H1 (cell line): ENCODE data around the gene ACTN4. TPM values are rescaled to one million over a fixed set of nuclear protein-coding genes. Genes with fewer than 3 reads are reported as not detected.

Experiments used
- CTCF ChIA-PET: fragments of 300-600 bp; sonication (Branson Sonifier 250); formaldehyde crosslinking; loops from one replicate; lab custom pipeline; 2021; ENCODE audit not compliant: partially characterized antibody; lab: Charles Lee
- POLR2A ChIA-PET: fragments of 300-600 bp; sonication (Branson Sonifier 250); formaldehyde crosslinking; loops from one replicate; lab custom pipeline; 2021; ENCODE audit warnings: inconsistent platforms; ENCODE audit not compliant: partially characterized antibody; lab: Charles Lee
- DNase-seq, 2 experiments: peaks; one replicate each; pipeline versions ENCODE4 v3.0.0 to v3.0.0-alpha.2; 2010 to 2022; ENCODE audit warnings: low spot score in 2 of 2, low read depth in 1 of 2, mixed read lengths in 1 of 2
- FAIRE-seq: peaks from 2 replicates; lab custom pipeline; 2011; peaks lifted over from hg19 to GRCh38; lab: Jason Lieb, UNC
- H2AFZ ChIP-seq: 2 replicates; pipeline ENCODE4 v1.8.1; 2012; ENCODE audit warnings: low read length, inconsistent platforms
- H2AK5ac ChIP-seq: 2 replicates; pipeline ENCODE4 v1.6.1; 2013; ENCODE audit warnings: low read depth, low read length
- H2BK120ac ChIP-seq: replicated peaks from 2 replicates; pipeline ENCODE3; 2013; ENCODE audit warnings: low read depth, low read length, inconsistent platforms
- H2BK12ac ChIP-seq: 2 replicates; pipeline ENCODE4 v1.6.1; 2013; ENCODE audit warnings: low read depth, low read length
- H2BK15ac ChIP-seq: 2 replicates; pipeline ENCODE4 v1.6.1; 2013; ENCODE audit warnings: low read length
- H2BK20ac ChIP-seq: 2 replicates; pipeline ENCODE4 v1.6.1; 2013; ENCODE audit warnings: low read length
- H2BK5ac ChIP-seq: 2 replicates; pipeline ENCODE4 v1.6.1; 2013; ENCODE audit warnings: low read depth, low read length
- H3K14ac ChIP-seq: 2 replicates; pipeline ENCODE4 v1.6.1; 2013; ENCODE audit warnings: inconsistent platforms; ENCODE audit not compliant: insufficient read length
- H3K18ac ChIP-seq: 2 replicates; pipeline ENCODE4 v1.6.1; 2013; ENCODE audit warnings: low read length; ENCODE audit errors: extremely low read depth
- H3K23ac ChIP-seq: 2 replicates; pipeline ENCODE4 v1.6.1; 2013; ENCODE audit warnings: inconsistent platforms; ENCODE audit not compliant: insufficient read length
- H3K23me2 ChIP-seq: 2 replicates; pipeline ENCODE4 v1.6.1; 2013; ENCODE audit warnings: low read depth, low read length
- H3K27ac ChIP-seq: 2 replicates; pipeline ENCODE4 v1.6.1; 2011; ENCODE audit warnings: low read depth, low read length, inconsistent platforms
- H3K27me3 ChIP-seq, 4 experiments: replicated peaks in 1 of 4; 1 replicate in 1 of 4; 2 replicates in 3 of 4; pipeline versions ENCODE4 v1.6.1 to v1.8.1; 2011 to 2013; ENCODE audit warnings: low read length in 3 of 4, mild to moderate bottlenecking in 3 of 4, inconsistent platforms in 2 of 4, mixed read lengths in 2 of 4, moderate library complexity in 1 of 4; ENCODE audit not compliant: control insufficient read depth in 3 of 4, insufficient read depth in 3 of 4; ENCODE audit errors: extremely low read depth in 1 of 4
- H3K36me3 ChIP-seq, 4 experiments: 2 replicates each; pipeline versions ENCODE4 v1.6.1 to v1.8.1; 2011 to 2013; ENCODE audit warnings: mild to moderate bottlenecking in 4 of 4, low read length in 3 of 4, moderate library complexity in 2 of 4, control low read depth in 1 of 4, inconsistent platforms in 1 of 4; ENCODE audit not compliant: insufficient read depth in 4 of 4, control insufficient read depth in 2 of 4
- H3K4ac ChIP-seq: replicated peaks from 2 replicates; pipeline ENCODE3; 2013; ENCODE audit warnings: low read length, low read depth, mixed read lengths, inconsistent platforms; ENCODE audit not compliant: insufficient read length
- H3K4me1 ChIP-seq, 4 experiments: replicated peaks in 1 of 4; 1 replicate in 1 of 4; 2 replicates in 3 of 4; pipeline versions ENCODE4 v1.6.1 to v1.8.1; 2011 to 2013; ENCODE audit warnings: low read length in 3 of 4, inconsistent platforms in 2 of 4, mixed read lengths in 1 of 4; ENCODE audit not compliant: insufficient read depth in 4 of 4, control insufficient read depth in 3 of 4
- H3K4me2 ChIP-seq, 2 experiments: 2 replicates each; pipeline versions ENCODE4 v1.6.1 to v1.8.1; 2011 to 2013; ENCODE audit warnings: low read depth in 2 of 2, low read length in 2 of 2, control low read depth in 1 of 2, inconsistent platforms in 1 of 2, mild to moderate bottlenecking in 1 of 2; ENCODE audit not compliant: insufficient read depth in 1 of 2
- H3K4me3 ChIP-seq, 4 experiments: fragments of 200-600, 300-600 bp in 1 of 4; sonication (generic), shearing (Covaris generic), sonication (Bioruptor Twin) in 1 of 4; 2 replicates each; pipeline versions ENCODE4 v1.5.1 to v1.8.1; 2011 to 2016; ENCODE audit warnings: low read length in 4 of 4, low read depth in 3 of 4, control low read depth in 2 of 4, inconsistent platforms in 2 of 4, mild to moderate bottlenecking in 2 of 4, mixed read lengths in 1 of 4, moderate library complexity in 1 of 4; ENCODE audit not compliant: insufficient read depth in 2 of 4; ENCODE audit errors: extremely low read depth in 1 of 4
- H3K56ac ChIP-seq: replicated peaks from 2 replicates; pipeline ENCODE3; 2013; ENCODE audit warnings: low read depth, mild to moderate bottlenecking, mixed read lengths, low read length, inconsistent platforms; ENCODE audit not compliant: insufficient read length
- H3K79me1 ChIP-seq: 2 replicates; pipeline ENCODE4 v1.6.1; 2013; ENCODE audit warnings: low read depth, low read length, control low read depth
- H3K79me2 ChIP-seq, 2 experiments: 2 replicates each; pipeline versions ENCODE4 v1.6.1 to v1.8.1; 2012 to 2013; ENCODE audit warnings: low read length in 2 of 2, mild to moderate bottlenecking in 2 of 2, inconsistent platforms in 1 of 2; ENCODE audit not compliant: insufficient read depth in 2 of 2, control insufficient read depth in 1 of 2
- H3K9ac ChIP-seq, 4 experiments: replicated peaks in 1 of 4; 1 replicate in 1 of 4; 2 replicates in 3 of 4; pipeline versions ENCODE4 v1.6.1 to v1.8.1; 2011 to 2013; ENCODE audit warnings: low read depth in 3 of 4, low read length in 3 of 4, control low read depth in 2 of 4, mild to moderate bottlenecking in 2 of 4, moderate library complexity in 2 of 4, inconsistent platforms in 1 of 4; ENCODE audit errors: extremely low read depth in 1 of 4
- H3K9me3 ChIP-seq, 2 experiments: 2 replicates each; pipeline versions ENCODE4 v1.6.1 to v1.8.1; 2012 to 2013; ENCODE audit warnings: mild to moderate bottlenecking in 2 of 2, moderate library complexity in 2 of 2, control low read depth in 1 of 2, inconsistent platforms in 1 of 2, low read depth in 1 of 2, low read length in 1 of 2, mixed read lengths in 1 of 2; ENCODE audit not compliant: insufficient read depth in 2 of 2
- H4K20me1 ChIP-seq, 2 experiments: replicated peaks in 1 of 2; 2 replicates each; pipeline versions ENCODE3 to v1.8.1; 2011 to 2013; ENCODE audit warnings: inconsistent platforms in 2 of 2, low read length in 2 of 2, mild to moderate bottlenecking in 1 of 2; ENCODE audit not compliant: insufficient read depth in 2 of 2, control insufficient read depth in 1 of 2
- H4K5ac ChIP-seq: 2 replicates; pipeline ENCODE4 v1.6.1; 2013; ENCODE audit warnings: low read length, low read depth, mixed read lengths, inconsistent platforms; ENCODE audit not compliant: insufficient read length
- H4K8ac ChIP-seq: 2 replicates; pipeline ENCODE4 v1.8.0; 2013; ENCODE audit warnings: mild to moderate bottlenecking, moderate library complexity, low read length, inconsistent platforms; ENCODE audit not compliant: insufficient read depth; ENCODE audit errors: extremely low read depth
- H4K91ac ChIP-seq: replicated peaks from 2 replicates; pipeline ENCODE3; 2013; ENCODE audit warnings: low read length, mixed read lengths, inconsistent platforms; ENCODE audit not compliant: insufficient read length
- ASH2L ChIP-seq: fragments of 200-600, 300-600 bp; sonication (generic); IDR thresholded peaks from one replicate; pipeline ENCODE4 v1.7.1; 2017; ENCODE audit warnings: low read length
- MAX ChIP-seq: IDR thresholded peaks from 2 replicates; pipeline ENCODE4 v1.6.1; 2012; ENCODE audit warnings: inconsistent platforms
- NANOG ChIP-seq: IDR thresholded peaks from 2 replicates; pipeline ENCODE4 v1.6.1; 2011; ENCODE audit warnings: low read length, low read depth, mild to moderate bottlenecking, inconsistent platforms; ENCODE audit not compliant: insufficient read depth, poor library complexity, severe bottlenecking
- POLR2A ChIP-seq, 2 experiments: IDR thresholded peaks; 1 replicate in 1 of 2; 2 replicates in 1 of 2; pipeline ENCODE4 v1.6.1; 2011; ENCODE audit warnings: low read depth in 2 of 2, low read length in 2 of 2, mild to moderate bottlenecking in 2 of 2; ENCODE audit errors: control extremely low read depth in 1 of 2
- POLR2AphosphoS5 ChIP-seq: IDR thresholded peaks from 2 replicates; pipeline ENCODE4 v1.6.1; 2011; ENCODE audit warnings: low read depth, low read length
- POU5F1 ChIP-seq: IDR thresholded peaks from 2 replicates; pipeline ENCODE4 v1.6.1; 2011; ENCODE audit warnings: low read depth, mild to moderate bottlenecking, low read length, moderate library complexity
- WGBS, 2 experiments: shearing (Covaris generic) in 1 of 2; methylation state at CpG; one replicate each; pipeline versions ENCODE4 v1.1.6 to v1.1.7; 2013 to 2015; ENCODE audit warnings: low lambda C conversion rate in 2 of 2, mixed read lengths in 2 of 2, inconsistent platforms in 1 of 2, low coverage in 1 of 2, missing lambda C conversion rate in 1 of 2; ENCODE audit not compliant: insufficient replicate concordance in 2 of 2, insufficient coverage in 1 of 2, insufficient read length in 1 of 2; ENCODE audit errors: extremely low coverage in 1 of 2, missing lambda C conversion rate in 1 of 2; 5-methylcytosine and 5-hydroxymethylcytosine counted together
- polyA plus RNA-seq, 7 experiments: library from polyadenylated mRNA; depleted of rRNA in 3 of 7; stranded (reverse) in 5 of 7; unstranded in 2 of 7; fragments of >200 nt in 5 of 7; fragments of 200-250 nt in 2 of 7; gene quantifications; 1 replicate in 5 of 7; 2 replicates in 1 of 7; 4 replicates in 1 of 7; pipeline versions ENCODE4 v1.2.1 to v1.2.3, GENCODE V29; 2011 to 2013; ENCODE audit warnings: missing spikeins in 2 of 7, mixed read lengths in 2 of 7
- total RNA-seq: library from RNA; stranded (reverse); fragmentation: NEBNext Ultra II Directional; extraction: Animal tissue kit (Norgen Biotek cat#: 25700); gene quantifications from 2 replicates; pipeline ENCODE4 v1.2.1, GENCODE V29; 2021

The ACTN4 gene
- total and polyA plus RNA-seq, 2 of the 8 experiments (the other 6 are each of a cell fraction or from before 2014, with no cell fraction given), result 211 to 520 TPM

- peaks cover 36 to 54% (median 44%) of the 10 kb centered on the region in 4 experiments for H3K4me1 ChIP-seq
Measured at GRCh38 chr19:38661136-38661535, 13.7 kb downstream of the ACTN4 start.

More at GRCh38 chr19:38661136-38661535, 13.7 kb downstream of the ACTN4 start:
- no peak overlapping the region for H2AFZ ChIP-seq
- peaks cover 20 to 91% of the 10 kb centered on the region in 2 experiments for H3K79me2 ChIP-seq
- H3K9ac ChIP-seq, result no peak overlapping the region
- H4K8ac ChIP-seq, result no peak overlapping the region
- no peak overlapping the region for H3K23ac ChIP-seq
- peaks cover 30% of the 10 kb centered on the region for H3K79me1 ChIP-seq
- no peak overlapping the region for H3K56ac ChIP-seq
- ChIA-PET POLR2A (interaction anchor here (1.2 to 21.5 kb wide), 5 partner anchors 10 to 45 kb away, joined by 6 to 495 read pairs (median 19); partner anchors contain the start of gene ACTN4), CTCF (interaction anchor here (0.6 to 1.3 kb wide), 6 partner anchors 10 to 153 kb away, joined by 3 to 6 read pairs (median 4); no protein-coding TSS in a partner anchor)
- H3K14ac ChIP-seq, result no peak overlapping the region
- H4K91ac ChIP-seq, result no peak overlapping the region
- H3K18ac ChIP-seq, result no peak overlapping the region
- 74% methylated on average over 7 of the region's 7 CpGs; no CpG with 5 or more reads in 1 of the 2 experiments for WGBS, 2 experiments
- H3K4ac ChIP-seq, result no peak overlapping the region
- no peak overlapping the region for H3K4me2 ChIP-seq
- no peak overlapping the region for H2BK12ac ChIP-seq
- H3K4me3 ChIP-seq, result no peak overlapping the region
- H2AK5ac ChIP-seq, result 0 out of 2 replicates have a peak overlapping the region, but pooled peaks have one; percentile 29
- FAIRE-seq, result no peak
- peak in 1 of 2 experiments; percentile 43; a peak in 1 of 3 replicates for TF ChIP-seq POLR2A (IDR thresholded peaks at IDR 0.05; ENCODE audit: control extremely low read depth in 1 of 2, low read depth in 2 of 2, low read length in 2 of 2)
- no peak for TF ChIP-seq ASH2L
- peak; percentile 47; the same call in 1 of the 2 replicates for TF ChIP-seq POLR2AphosphoS5
- TF ChIP-seq MAX, result no peak
- peak; percentile 67 for TF ChIP-seq NANOG
- TF ChIP-seq POU5F1, result no peak
- no peaks in the 10 kb centered on the region; a peak in 1 of 8 replicates for H3K36me3 ChIP-seq
- DNase-seq, result no peak
- peaks cover 11 to 47% of the 10 kb centered on the region in 2 experiments for H4K20me1 ChIP-seq
- H3K9me3 ChIP-seq, result no peaks in the 10 kb centered on the region
- H2BK120ac ChIP-seq, result no peak overlapping the region
- H3K27me3 ChIP-seq, result no peaks in the 10 kb centered on the region
- H2BK5ac ChIP-seq, result no peak overlapping the region
- no peak overlapping the region for H2BK15ac ChIP-seq
- H3K27ac ChIP-seq, result no peak overlapping the region
- no peak overlapping the region for H4K5ac ChIP-seq
- no peaks in the 10 kb centered on the region for H3K23me2 ChIP-seq
- H2BK20ac ChIP-seq, result no peak overlapping the region
